Activated naive CD8-positive, alpha-beta T cell (primary cell): ENCODE results near the gene CAMTA1.

Experiments used
- H3K27ac Mint-ChIP-seq: one replicate; pipeline ENCODE4 v1.8.0; 2021; ENCODE audit warnings: mixed read lengths
- H3K27me3 Mint-ChIP-seq: one replicate; pipeline ENCODE4 v1.8.0; 2021; ENCODE audit warnings: mixed read lengths
- H3K36me3 Mint-ChIP-seq: one replicate; pipeline ENCODE4 v1.8.0; 2021; ENCODE audit warnings: mixed read lengths
- H3K4me1 Mint-ChIP-seq: one replicate; pipeline ENCODE4 v1.8.0; 2021; ENCODE audit warnings: low read depth, mixed read lengths
- H3K4me3 Mint-ChIP-seq: one replicate; pipeline ENCODE4 v1.8.0; 2021; ENCODE audit warnings: mild to moderate bottlenecking, mixed read lengths
- H3K9me3 Mint-ChIP-seq: one replicate; pipeline ENCODE4 v1.8.0; 2021; ENCODE audit warnings: low read depth, mixed read lengths

The CAMTA1 gene

GRCh38 chr1:7752512-7753417 lies 967.5 kb downstream of the CAMTA1 start:
- Mint-ChIP-seq H3K27me3 (peaks cover 7% of the 10 kb centered on the region), H3K36me3 (no peaks in the 10 kb centered on the region), H3K27ac (no peak overlapping the region), H3K4me3 (no peak overlapping the region), H3K4me1 (peaks cover 15% of the 10 kb centered on the region), H3K9me3 (no peaks in the 10 kb centered on the region)

DNA sequence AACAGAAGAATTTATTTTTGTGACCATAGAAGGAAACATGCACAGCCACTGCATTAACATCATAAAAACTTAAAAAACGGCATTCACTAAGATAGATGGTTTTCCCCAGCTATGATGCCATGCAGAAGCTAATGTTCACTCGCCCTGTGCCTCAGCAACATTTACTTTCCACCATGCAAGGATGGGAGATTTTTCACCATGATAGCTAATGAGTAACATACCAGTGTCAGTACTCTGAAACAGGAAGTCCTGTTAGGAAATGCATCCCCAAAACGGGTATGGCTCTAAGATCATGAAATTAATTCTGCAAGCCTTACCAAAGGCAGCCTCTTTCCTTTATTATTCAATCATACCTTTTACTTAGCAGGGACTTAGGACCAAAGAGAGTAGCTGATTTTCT lies 968.4 kb downstream of the CAMTA1 start:
- H3K27me3 Mint-ChIP-seq: peaks cover 7% of the 10 kb centered on the region
- H3K27ac Mint-ChIP-seq: no peak overlapping the region
- no peak overlapping the region for H3K4me3 Mint-ChIP-seq
- H3K4me1 Mint-ChIP-seq: peaks cover 15% of the 10 kb centered on the region
- H3K36me3 Mint-ChIP-seq: no peaks in the 10 kb centered on the region
- no peaks in the 10 kb centered on the region for H3K9me3 Mint-ChIP-seq

GRCh38 chr1:7754234-7754633 lies 969.0 kb downstream of the CAMTA1 start:
- Mint-ChIP-seq H3K4me1 (peaks cover 15% of the 10 kb centered on the region), H3K27ac (no peak overlapping the region), H3K4me3 (no peak overlapping the region), H3K36me3 (no peaks in the 10 kb centered on the region), H3K9me3 (no peaks in the 10 kb centered on the region), H3K27me3 (peaks cover 7% of the 10 kb centered on the region)

DNA sequence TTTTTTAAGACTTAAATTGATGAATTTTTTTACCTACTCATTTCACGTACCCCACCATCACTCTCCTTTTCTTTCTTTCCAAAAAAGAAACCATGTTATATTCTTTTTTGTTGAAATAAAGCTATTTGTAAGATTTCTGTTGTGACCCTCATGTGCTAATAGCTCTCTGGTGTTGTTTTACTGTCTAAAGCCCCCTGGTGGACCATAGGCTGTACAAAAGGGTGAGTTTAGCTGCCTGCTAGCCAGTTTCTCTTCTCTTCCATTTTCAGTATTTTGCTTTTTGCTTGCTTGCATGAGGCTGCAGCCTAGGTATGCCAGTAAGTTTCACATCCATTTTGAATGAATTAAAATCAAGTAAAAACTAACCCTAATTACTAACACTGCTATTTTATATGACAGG lies 970.2 kb downstream of the CAMTA1 start:
- Mint-ChIP-seq H3K4me1 (peaks cover 15% of the 10 kb centered on the region), H3K27me3 (peaks cover 7% of the 10 kb centered on the region), H3K27ac (no peak overlapping the region), H3K4me3 (no peak overlapping the region), H3K36me3 (no peaks in the 10 kb centered on the region), H3K9me3 (no peaks in the 10 kb centered on the region)

DNA sequence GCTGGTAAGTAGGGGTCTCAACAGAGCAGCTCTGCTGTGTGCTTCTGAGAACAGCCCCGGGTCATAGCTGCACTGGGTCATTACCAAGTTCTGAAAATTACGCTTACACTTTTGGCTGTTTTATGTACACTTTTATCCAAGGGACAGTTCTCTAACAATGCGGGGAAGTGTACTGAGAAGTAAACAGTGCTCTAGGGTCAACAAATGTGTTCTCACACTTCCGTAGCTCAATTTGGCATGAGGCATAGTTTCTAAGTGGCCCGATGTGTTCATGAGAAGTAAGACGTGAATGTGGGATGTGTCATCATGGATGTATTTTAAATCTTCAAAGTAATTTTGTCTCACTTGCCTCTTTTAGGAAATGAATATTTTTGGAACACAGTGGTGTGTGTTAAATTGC lies 975.0 kb downstream of the CAMTA1 start:
- Mint-ChIP-seq H3K4me3 (no peak overlapping the region), H3K4me1 (no peaks in the 10 kb centered on the region), H3K27me3 (peaks cover 5% of the 10 kb centered on the region), H3K27ac (no peak overlapping the region), H3K9me3 (no peaks in the 10 kb centered on the region), H3K36me3 (no peaks in the 10 kb centered on the region)

GRCh38 chr1:7761103-7761502 lies 975.8 kb downstream of the CAMTA1 start:
- Mint-ChIP-seq H3K4me1 (no peaks in the 10 kb centered on the region), H3K27ac (no peak overlapping the region), H3K36me3 (no peaks in the 10 kb centered on the region), H3K4me3 (no peak overlapping the region), H3K27me3 (peaks cover 6% of the 10 kb centered on the region), H3K9me3 (no peaks in the 10 kb centered on the region)

GRCh38 chr1:7767176-7767575 lies 981.9 kb downstream of the CAMTA1 start:
- Mint-ChIP-seq H3K4me1 (peaks cover 10% of the 10 kb centered on the region), H3K27me3 (peaks cover 6% of the 10 kb centered on the region), H3K36me3 (no peaks in the 10 kb centered on the region), H3K27ac (no peak overlapping the region), H3K4me3 (no peak overlapping the region), H3K9me3 (no peaks in the 10 kb centered on the region)

DNA sequence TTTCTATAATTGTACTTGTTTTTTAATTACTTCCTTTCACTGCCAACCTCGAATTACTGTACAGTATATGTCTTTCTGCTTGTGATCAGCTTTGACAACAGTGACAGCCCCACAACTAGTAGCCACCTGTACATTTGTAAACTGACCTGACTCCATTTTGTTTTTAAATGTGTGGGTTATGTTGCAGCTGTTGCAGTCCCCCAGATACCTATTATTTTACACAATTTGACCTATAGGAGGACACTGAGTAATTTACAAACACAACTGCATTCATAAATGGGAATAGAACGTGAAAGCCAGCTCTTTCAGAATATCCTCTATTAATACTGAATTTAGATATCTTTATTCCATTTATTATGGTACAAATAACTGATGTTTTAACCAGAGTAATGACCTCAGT lies 983.3 kb downstream of the CAMTA1 start:
- Mint-ChIP-seq H3K36me3 (peaks cover 3% of the 10 kb centered on the region), H3K4me1 (peaks cover 23% of the 10 kb centered on the region), H3K4me3 (no peak overlapping the region), H3K27ac (no peak overlapping the region), H3K9me3 (no peaks in the 10 kb centered on the region), H3K27me3 (peaks cover 5% of the 10 kb centered on the region)

GRCh38 chr1:7769673-7770412 lies 984.6 kb downstream of the CAMTA1 start:
- peaks cover 35% of the 10 kb centered on the region for H3K4me1 Mint-ChIP-seq
- peak overlapping the region; percentile 85 for H3K4me3 Mint-ChIP-seq
- H3K36me3 Mint-ChIP-seq: peaks cover 7% of the 10 kb centered on the region
- H3K27me3 Mint-ChIP-seq: peaks cover 4% of the 10 kb centered on the region
- H3K9me3 Mint-ChIP-seq: no peaks in the 10 kb centered on the region
- no peak overlapping the region for H3K27ac Mint-ChIP-seq

GRCh38 chr1:7770669-7770996 lies 985.4 kb downstream of the CAMTA1 start:
- peaks cover 39% of the 10 kb centered on the region for H3K4me1 Mint-ChIP-seq
- H3K27me3 Mint-ChIP-seq: no peaks in the 10 kb centered on the region
- peaks cover 7% of the 10 kb centered on the region for H3K36me3 Mint-ChIP-seq
- H3K4me3 Mint-ChIP-seq: peak overlapping the region; percentile 85
- no peaks in the 10 kb centered on the region for H3K9me3 Mint-ChIP-seq
- H3K27ac Mint-ChIP-seq: peak overlapping the region; percentile 29

- Mint-ChIP-seq H3K36me3 (peaks cover 7% of the 10 kb centered on the region), H3K27ac (peak within 1 kb of the TSS; percentile 66), H3K4me3 (peak within 1 kb of the TSS; percentile 90), H3K27me3 (no peaks in the 10 kb centered on the region), H3K4me1 (peaks cover 42% of the 10 kb centered on the region), H3K9me3 (no peaks in the 10 kb centered on the region)
Measured at GRCh38 chr1:7770997-7771822, 986.0 kb downstream of the CAMTA1 start, which contains the start of gene VAMP3. VAMP3 (plus strand) TSS chr1:7771296; CDS start chr1:7771384, 88 bp downstream.

- Mint-ChIP-seq H3K9me3 (no peaks in the 10 kb centered on the region), H3K36me3 (peaks cover 7% of the 10 kb centered on the region)
Measured at GRCh38 chr1:7771823-7772299, 986.6 kb downstream of the CAMTA1 start.

DNA sequence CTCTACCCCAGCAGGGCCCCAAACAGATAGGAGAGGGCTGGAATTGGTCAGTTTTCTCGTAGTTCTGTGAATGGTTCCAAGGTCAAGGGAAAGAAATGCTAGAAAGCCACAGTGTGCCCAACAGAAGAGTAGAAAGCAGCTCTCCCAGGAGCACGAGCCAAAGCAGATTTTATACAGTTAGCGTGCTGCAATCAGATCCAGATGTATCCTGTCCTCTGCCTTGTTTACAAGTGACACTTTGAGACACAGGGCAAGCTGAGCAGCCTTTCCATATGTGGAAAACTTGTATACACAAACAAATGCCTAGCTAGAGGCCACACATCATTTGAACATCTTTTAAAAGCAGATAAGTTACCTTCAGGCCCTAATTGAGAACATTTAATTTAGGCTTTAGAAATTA lies 992.3 kb downstream of the CAMTA1 start:
- Mint-ChIP-seq H3K27ac (no peak overlapping the region), H3K4me3 (no peak overlapping the region), H3K27me3 (no peaks in the 10 kb centered on the region), H3K4me1 (peaks cover 42% of the 10 kb centered on the region), H3K9me3 (no peaks in the 10 kb centered on the region), H3K36me3 (peaks cover 12% of the 10 kb centered on the region)

More at GRCh38 chr1:7771823-7772299, 986.6 kb downstream of the CAMTA1 start:
- no peaks in the 10 kb centered on the region for H3K27me3 Mint-ChIP-seq
- peaks cover 42% of the 10 kb centered on the region for H3K4me1 Mint-ChIP-seq
- peak overlapping the region; percentile 61 for H3K27ac Mint-ChIP-seq
- H3K4me3 Mint-ChIP-seq: peak overlapping the region; percentile 90

- H3K27ac Mint-ChIP-seq: no peak overlapping the region
- no peaks in the 10 kb centered on the region for H3K27me3 Mint-ChIP-seq
- no peaks in the 10 kb centered on the region for H3K9me3 Mint-ChIP-seq
- peaks cover 41% of the 10 kb centered on the region for H3K4me1 Mint-ChIP-seq
- peaks cover 12% of the 10 kb centered on the region for H3K36me3 Mint-ChIP-seq
- no peak overlapping the region for H3K4me3 Mint-ChIP-seq
Measured at GRCh38 chr1:7778133-7778628, 992.9 kb downstream of the CAMTA1 start.
